AG04449 (cell line): Measurements from ENCODE around the gene ROBO1.

Experiments
- CTCF ChIA-PET: fragments of 350-600 bp; formaldehyde crosslinking; extraction: SDS; loops from one replicate; lab custom pipeline; 2021; ENCODE audit warnings: antibody characterized with exemption; lab: Yijun Ruan, JAX
- POLR2A ChIA-PET: fragments of 400-600, 350-600 bp; formaldehyde crosslinking; extraction: SDS; loops from one replicate; lab custom pipeline; 2020; ENCODE audit warnings: antibody characterized with exemption, inconsistent platforms; lab: Yijun Ruan, JAX
- DNase-seq: peaks from one replicate; pipeline ENCODE4 v3.0.0-alpha.2; 2010; ENCODE audit warnings: low read depth, low spot score
- H3K4me3 ChIP-seq: 2 replicates; pipeline ENCODE4 v1.5.1; 2011; ENCODE audit warnings: low read depth, mild to moderate bottlenecking, control low read depth, low read length
- CTCF ChIP-seq: IDR thresholded peaks from one replicate; pipeline ENCODE4 v1.5.1; 2011; ENCODE audit warnings: mild to moderate bottlenecking, moderate library complexity, low read length, control low read depth, inconsistent platforms; ENCODE audit not compliant: insufficient read depth; ENCODE audit errors: missing control alignments

Gene ROBO1

GRCh38 chr3:79009861-79010260 is 757.9 kb downstream of the ROBO1 start:
- no peak for DNase-seq
- TF ChIP-seq CTCF, result no peak
- CTCF ChIA-PET, result interaction anchor here (1.4 kb wide), 1 partner anchor 364 kb away, joined by 5 read pairs; no protein-coding TSS in a partner anchor
- H3K4me3 ChIP-seq, result no peak overlapping the region
- POLR2A ChIA-PET, result interaction anchor here (0.7 kb wide), 1 partner anchor 68 kb away, joined by 3 read pairs; no protein-coding TSS in a partner anchor

- H3K4me3 ChIP-seq, result no peak overlapping the region
- CTCF ChIA-PET, result interaction anchor here (1.3 to 2.0 kb wide), 2 partner anchors 9 to 360 kb away, joined by 4 read pairs; no protein-coding TSS in a partner anchor
- POLR2A ChIA-PET, result interaction anchor here (4.4 kb wide), 1 partner anchor 13 kb away, joined by 16 read pairs; no protein-coding TSS in a partner anchor
- no peak for DNase-seq
- no peak for TF ChIP-seq CTCF
These were observed 761.7 kb downstream of the ROBO1 start for GRCh38 chr3:79006077-79006476.

- DNase-seq, result no peak
- no peak for TF ChIP-seq CTCF
- ChIA-PET POLR2A (interaction anchor here (0.7 to 4.4 kb wide), 2 partner anchors 14 kb away, joined by 3 to 16 read pairs; no protein-coding TSS in a partner anchor), CTCF (interaction anchor here (1.4 to 2.0 kb wide), 2 partner anchors 9 to 359 kb away, joined by 3 to 4 read pairs; no protein-coding TSS in a partner anchor)
- no peak overlapping the region for H3K4me3 ChIP-seq
These were observed 762.7 kb downstream of the ROBO1 start for GRCh38 chr3:79005084-79005483.

- CTCF ChIA-PET, result no interaction called here
- no peak overlapping the region for H3K4me3 ChIP-seq
- TF ChIP-seq CTCF, result no peak
These were observed 763.8 kb downstream of the ROBO1 start for GRCh38 chr3:79003994-79004393.

GRCh38 chr3:79002465-79003372 is 765.1 kb downstream of the ROBO1 start:
- H3K4me3 ChIP-seq, result no peak overlapping the region
- ChIA-PET CTCF (interaction anchor here (0.8 to 1.5 kb wide), 2 partner anchors 25 to 343 kb away, joined by 3 to 5 read pairs; no protein-coding TSS in a partner anchor), POLR2A (no interaction called here)
- DNase-seq, result no peak
- no peak for TF ChIP-seq CTCF

More at GRCh38 chr3:79003994-79004393, 763.8 kb downstream of the ROBO1 start:
- POLR2A ChIA-PET, result no interaction called here
- no peak for DNase-seq

GRCh38 chr3:79001255-79001654 is 766.5 kb downstream of the ROBO1 start:
- H3K4me3 ChIP-seq, result no peak overlapping the region
- DNase-seq, result no peak
- no peak for TF ChIP-seq CTCF
- POLR2A ChIA-PET, result no interaction called here
- CTCF ChIA-PET, result interaction anchor here (1.9 kb wide), 1 partner anchor 13 kb away, joined by 6 read pairs; no protein-coding TSS in a partner anchor
